WTC11 (cell line): Measurements from ENCODE around the gene ADGRF1.

ENCODE experiments used
- CREB1 ChIP-seq: sonication (generic); formaldehyde crosslinking; IDR thresholded peaks from 2 replicates; pipeline ENCODE4 v1.8.0; 2023; ENCODE audit warnings: mild to moderate bottlenecking, missing genetic modification reagents
- CTCF ChIP-seq: fragments of 200-600 bp; IDR thresholded peaks from 2 replicates; pipeline ENCODE4 v1.8.0; 2022; ENCODE audit warnings: antibody characterized with exemption
- HMGA2 ChIP-seq: fragments of 250-450 bp; sonication (Bioruptor Pico); IDR thresholded peaks from 2 replicates; pipeline ENCODE4 v1.4.0; 2021; ENCODE audit warnings: mild to moderate bottlenecking, moderate library complexity
- JUN ChIP-seq: sonication (generic); formaldehyde crosslinking; IDR thresholded peaks from 2 replicates; pipeline ENCODE4 v1.8.0; 2023; ENCODE audit warnings: mild to moderate bottlenecking, missing genetic modification reagents
- SMAD4 ChIP-seq: sonication (generic); formaldehyde crosslinking; IDR thresholded peaks from 2 replicates; pipeline ENCODE4 v1.8.0; 2022; ENCODE audit warnings: mild to moderate bottlenecking, missing genetic modification reagents
- TCF7 ChIP-seq: sonication (generic); formaldehyde crosslinking; IDR thresholded peaks from 2 replicates; pipeline ENCODE4 v1.8.0; 2022; ENCODE audit warnings: mild to moderate bottlenecking, low read depth, missing genetic modification reagents, moderate library complexity
- ZNF317 ChIP-seq: sonication (generic); formaldehyde crosslinking; IDR thresholded peaks from 2 replicates; pipeline ENCODE4 v1.8.1; 2023; ENCODE audit warnings: low read depth, mild to moderate bottlenecking, moderate library complexity, missing genetic modification reagents, borderline replicate concordance
- ZNF671 ChIP-seq: fragments of 250-450 bp; sonication (Bioruptor Pico); IDR thresholded peaks from 2 replicates; pipeline ENCODE4 v1.8.0; 2021; ENCODE audit warnings: mild to moderate bottlenecking
- TF ChIP-seq, protein P1 (sequence below): sonication (generic); formaldehyde crosslinking; IDR thresholded peaks from 2 replicates; pipeline ENCODE4 v1.8.1; 2023; ENCODE audit warnings: mild to moderate bottlenecking, missing genetic modification reagents, moderate library complexity

DNA sequence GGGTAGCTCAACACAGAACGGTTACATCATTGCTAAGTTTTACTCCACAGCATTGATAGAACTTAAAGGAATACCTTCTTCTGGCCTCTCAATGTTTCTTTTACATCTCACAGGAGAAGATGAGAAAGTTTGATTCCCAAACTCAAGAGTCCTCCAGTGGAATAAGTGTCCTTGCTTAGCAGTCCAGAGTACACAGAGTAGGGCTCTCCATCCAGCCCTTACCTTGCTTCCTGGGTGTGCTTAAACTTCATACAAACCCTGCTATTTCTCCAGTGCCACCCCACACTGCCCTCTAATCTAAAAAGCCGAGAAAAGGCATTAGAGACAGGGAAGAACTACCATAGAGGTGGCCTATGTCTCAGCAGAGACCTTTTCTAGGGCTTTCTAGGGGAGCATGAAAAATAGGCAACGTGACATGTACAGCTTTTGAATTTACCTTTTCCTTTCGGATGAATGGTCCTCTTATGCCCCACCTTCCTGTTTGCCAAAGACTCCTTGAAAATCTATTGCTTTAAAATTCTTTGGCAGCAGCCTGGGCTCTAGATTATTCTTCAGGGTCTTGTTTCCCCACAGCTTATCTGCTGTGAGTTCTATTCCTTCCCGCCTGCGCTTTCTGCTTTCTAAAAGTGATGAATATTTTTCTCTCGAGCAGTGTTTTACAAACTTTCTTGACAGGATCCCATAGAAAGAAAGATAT, 12.1 kb downstream of the ADGRF1 start:
- TF ChIP-seq TCF7 (CRISPR knock-in tag) (no peak), CTCF (no peak), HMGA2 (CRISPR knock-in tag) (no peak), SMAD4 (CRISPR knock-in tag) (no peak), ZNF671 (CRISPR knock-in tag) (no peak), ZNF317 (CRISPR knock-in tag) (no peak), CREB1 (no peak), JUN (no peak)
- TF ChIP-seq, protein P1, sequence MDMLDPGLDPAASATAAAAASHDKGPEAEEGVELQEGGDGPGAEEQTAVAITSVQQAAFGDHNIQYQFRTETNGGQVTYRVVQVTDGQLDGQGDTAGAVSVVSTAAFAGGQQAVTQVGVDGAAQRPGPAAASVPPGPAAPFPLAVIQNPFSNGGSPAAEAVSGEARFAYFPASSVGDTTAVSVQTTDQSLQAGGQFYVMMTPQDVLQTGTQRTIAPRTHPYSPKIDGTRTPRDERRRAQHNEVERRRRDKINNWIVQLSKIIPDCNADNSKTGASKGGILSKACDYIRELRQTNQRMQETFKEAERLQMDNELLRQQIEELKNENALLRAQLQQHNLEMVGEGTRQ (CRISPR knock-in tag) = no peak
